Fibroblast of skin of back (primary cell): Measurements from ENCODE around the gene NTM.

Source experiments
- DNase-seq: peaks from one replicate; pipeline ENCODE4 v3.0.0-alpha.2; 2013

NTM gene

DNA sequence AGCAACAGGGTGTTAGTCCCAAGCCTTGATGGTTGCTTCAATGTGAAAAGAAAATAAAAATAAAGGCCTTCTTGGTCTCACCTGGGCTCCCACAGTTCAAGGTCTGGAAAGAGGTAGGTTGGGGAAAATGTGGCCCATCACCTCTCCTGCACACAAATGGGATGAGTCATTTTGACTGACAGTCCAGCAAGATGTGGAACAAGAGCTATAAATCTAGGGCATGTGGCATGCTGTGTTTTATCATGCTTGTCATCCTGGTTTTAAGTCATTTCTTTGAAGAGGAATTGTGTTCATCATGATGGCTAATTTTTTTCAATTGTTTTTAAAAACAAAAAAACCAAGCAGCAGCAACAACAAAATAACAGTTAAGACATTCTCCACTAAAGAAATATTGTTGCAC, 503.7 kb downstream of the NTM start:
- DNase-seq: no peak

DNA sequence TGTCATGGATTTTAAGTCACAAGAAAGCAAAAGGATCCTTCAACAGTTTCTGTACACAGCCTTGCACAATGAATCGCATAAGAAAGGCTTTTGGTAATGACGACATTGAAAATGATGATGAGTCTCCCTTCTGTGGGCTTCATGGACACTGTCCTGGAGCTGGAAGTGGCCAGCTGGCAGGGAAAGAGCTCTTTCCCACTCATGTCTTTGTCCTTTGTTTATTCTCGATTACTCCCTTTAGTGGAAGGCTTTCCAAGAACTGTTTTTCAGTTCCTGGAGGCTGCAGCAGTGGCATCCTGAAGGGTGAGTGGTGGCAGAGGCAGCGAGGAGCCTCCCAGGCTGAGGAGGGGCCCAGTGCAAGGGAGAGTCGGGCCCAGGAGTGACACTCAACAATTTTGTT, 505.2 kb downstream of the NTM start:
- DNase-seq: no peak

- peak; percentile 62 for DNase-seq
These were observed 507.0 kb downstream of the NTM start for GRCh38 chr11:131877246-131877942.

DNA sequence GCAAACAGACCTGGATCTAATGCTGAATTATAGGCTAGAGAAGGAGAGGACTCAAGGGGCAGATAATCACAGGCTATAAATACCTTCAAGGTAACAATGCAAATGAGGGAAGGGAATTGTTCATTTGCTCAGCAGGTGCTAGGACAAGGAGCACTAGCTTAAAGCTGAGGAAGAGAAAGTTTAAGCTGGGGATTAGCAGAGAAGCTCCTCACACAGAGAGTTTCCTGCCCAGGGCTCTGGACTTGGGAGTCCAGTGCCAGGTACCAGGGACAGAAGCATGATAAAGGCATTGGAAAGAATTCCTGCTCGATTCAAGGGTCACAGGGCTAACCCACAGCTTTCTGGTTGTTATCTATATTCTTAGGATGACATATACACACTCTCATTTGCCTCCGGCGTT, 509.9 kb downstream of the NTM start:
- no peak for DNase-seq

DNA sequence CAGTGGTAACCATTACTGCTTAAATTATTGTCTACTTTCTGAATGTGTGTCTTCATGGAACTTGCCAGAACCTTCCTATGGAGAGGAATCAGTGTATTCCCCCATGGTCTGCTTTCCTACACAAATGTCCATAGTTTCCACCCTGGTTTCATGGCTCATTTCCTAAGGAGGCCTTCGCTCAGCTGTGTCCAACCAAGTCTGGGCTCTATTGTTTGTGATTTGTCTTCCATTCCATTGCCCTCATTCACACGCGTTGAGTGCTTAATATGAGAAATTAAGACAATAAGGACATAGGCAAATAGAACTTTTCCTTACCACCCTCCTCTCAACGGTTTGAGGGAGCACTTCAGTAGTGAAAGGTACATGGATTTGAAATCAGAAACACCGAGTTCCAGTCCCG, 510.6 kb downstream of the NTM start:
- DNase-seq: no peak

- no peak for DNase-seq
These were observed 512.9 kb downstream of the NTM start for GRCh38 chr11:131883332-131883731.

- peak; percentile 35 for DNase-seq
These were observed 514.2 kb downstream of the NTM start for GRCh38 chr11:131884461-131885073.

GRCh38 chr11:131885431-131885830, 515.0 kb downstream of the NTM start:
- DNase-seq: no peak

- DNase-seq: no peak
These were observed 515.8 kb downstream of the NTM start for GRCh38 chr11:131886201-131886600.

DNA sequence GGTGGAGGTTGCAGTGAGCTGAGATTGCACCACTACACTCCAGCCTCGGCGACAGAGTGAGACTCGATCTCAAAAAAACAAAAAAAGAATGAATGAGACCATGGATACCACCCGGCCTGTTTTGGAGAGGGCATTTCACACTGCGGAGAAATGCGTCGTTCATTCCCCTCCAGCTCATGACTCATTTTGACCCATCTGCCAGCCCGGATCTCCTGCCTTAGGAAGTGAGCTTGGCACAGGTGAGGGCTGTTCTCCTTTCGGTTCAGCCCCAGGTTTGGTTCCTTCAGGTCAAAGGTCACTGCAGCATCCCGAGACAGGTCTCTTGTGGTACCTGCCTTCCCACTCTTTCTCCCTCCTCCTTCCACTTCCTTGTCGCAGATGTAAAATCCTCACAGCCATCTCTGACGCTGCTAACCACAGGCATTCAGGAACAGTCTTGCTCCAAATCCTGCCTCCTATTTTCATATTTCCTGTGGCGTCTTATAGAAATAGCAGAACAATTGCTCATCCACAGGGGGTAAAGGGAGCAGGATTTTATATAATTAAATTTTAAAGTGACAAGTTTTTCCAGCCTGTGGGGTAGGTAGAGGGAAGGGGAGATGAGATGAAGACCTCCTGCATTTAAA, 517.9 kb downstream of the NTM start:
- peak; percentile 98 for DNase-seq

DNA sequence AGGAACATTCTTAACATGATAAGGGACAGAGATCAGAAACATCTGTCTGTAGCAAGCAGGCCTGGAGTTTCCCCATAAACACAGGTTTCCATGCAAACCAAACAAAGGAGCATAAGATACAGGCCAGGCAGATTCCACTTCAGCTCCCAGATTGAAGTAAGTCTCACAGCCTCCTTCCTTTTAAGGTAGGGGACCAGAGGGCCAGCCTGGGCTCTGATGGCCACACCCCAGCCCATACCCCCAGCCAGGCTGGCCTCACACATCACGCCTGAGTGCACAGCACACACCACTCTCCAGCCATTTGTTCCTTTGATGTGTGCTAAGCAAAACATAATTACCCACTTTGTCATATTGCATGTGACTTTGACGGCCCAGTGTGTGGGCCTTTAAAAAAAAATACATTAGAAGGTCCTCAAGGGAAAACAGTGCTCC, 518.7 kb downstream of the NTM start:
- DNase-seq: peak; percentile 97

- DNase-seq: peak; percentile 53
These were observed 519.6 kb downstream of the NTM start for GRCh38 chr11:131889760-131890581.

DNA sequence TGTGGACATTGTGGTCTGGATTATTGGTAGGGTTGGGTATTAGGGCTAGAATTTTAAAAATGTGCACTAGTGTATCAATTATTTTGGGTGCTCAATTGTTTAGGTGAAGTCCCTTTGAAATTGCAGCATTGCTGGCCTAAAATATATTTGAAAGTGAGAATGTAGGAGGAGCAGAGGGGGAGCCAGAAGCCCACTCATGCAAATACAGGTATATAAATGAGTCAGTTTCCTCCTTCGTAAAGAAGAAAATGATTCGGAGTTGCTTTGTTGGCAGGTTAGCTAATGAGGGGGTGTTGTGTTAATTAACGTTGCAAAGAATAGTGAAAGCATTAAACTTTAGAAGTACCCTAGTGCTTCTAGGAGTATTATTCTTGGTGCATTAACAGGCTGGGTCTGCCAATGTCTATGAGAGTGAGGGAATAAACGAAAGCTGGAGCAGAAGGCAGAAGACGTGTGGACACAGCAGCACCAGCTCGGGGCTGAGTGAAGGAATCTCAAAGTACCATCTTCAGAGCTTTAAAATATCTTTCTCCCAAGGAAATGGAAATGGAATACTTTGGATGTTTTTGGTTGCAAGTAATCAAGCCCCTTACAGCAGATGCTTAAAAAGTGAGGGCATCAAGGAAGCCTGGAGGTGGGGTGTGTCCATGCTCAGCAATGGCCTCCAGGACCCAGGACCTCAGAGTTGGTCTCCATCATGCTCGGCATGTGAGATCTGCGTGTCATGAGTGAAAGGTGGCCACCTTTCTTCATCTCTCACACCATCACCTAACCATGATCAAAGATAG, 522.9 kb downstream of the NTM start:
- peak; percentile 64 for DNase-seq

DNA sequence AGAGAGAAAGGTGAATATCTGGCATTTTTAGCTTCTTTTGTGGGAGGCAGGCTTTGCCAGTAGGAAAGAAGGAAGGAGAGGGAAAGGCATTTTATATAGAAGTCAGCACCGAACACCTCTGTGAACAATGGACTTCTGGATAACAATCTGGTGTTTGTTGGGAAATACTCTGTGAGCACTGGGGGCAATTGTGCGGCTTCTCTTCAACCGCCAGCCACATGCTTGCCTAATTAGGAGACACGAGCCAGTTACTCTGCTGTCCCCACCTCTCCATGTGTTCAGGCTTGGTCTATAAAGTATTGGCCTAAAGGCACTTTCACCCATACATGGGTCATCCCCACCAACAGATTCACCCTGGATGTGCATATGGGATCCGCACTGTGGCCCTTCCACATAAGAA, 523.6 kb downstream of the NTM start:
- DNase-seq: no peak

DNA sequence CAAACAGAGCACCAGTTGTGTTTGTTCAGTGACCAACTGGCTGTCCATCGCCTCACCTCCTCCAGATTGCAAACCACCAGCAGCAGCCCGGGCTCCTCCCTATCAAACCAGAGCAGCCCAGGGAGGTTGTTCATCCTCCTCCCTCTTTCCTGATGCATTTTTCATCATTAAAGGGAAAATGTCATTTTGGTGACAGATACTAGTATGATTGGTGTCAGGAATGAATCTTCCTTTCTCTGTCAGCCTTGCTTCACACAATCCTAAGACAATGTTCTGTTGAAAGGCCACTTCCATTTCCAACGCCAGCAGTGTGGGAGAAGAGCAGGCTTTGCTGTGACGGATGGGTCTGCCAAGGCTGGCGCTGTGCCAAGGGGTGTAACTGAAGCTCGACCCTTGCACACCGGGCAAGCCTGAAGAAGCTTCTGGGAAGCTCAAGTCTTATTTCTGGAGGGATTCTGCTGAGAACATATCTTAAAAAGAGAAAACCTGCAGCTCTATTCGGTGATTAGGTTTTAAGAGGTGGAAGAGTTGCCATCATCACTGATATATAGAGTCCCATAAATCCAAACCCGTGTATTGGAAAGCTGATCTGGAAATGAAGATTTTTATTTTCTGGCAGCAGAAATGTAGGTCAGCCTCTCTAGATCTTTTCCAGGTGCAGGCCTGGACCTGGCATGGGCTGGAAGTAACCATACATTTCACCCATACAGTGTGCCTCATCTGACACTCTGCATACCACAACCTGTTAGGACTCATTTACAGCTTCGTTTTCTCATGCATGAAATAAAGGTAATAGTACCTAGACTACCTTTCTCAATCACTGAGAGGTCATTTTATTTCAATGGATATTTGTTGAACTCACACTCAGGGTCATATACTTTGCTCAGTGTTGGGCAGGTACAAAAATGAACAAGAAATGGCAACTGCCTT, 524.5 kb downstream of the NTM start:
- DNase-seq: no peak

DNA sequence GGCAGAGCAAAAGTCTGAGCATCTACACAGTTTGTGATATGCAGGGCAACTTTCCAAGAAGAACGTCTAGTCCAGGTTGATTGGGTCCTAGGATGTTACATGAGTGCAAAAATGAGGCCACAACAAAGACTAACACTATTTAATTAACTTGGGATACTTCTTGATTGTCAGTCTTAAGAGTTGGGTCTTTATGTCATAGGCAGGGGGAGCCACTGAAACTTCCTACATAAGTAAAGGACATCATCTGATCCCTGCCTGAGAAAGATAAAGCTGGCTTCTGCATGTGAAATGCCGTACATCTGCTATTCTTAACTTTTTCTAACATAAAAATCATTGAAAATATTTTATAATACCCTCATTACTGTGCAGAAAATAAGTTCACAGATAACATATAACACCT, 525.5 kb downstream of the NTM start:
- DNase-seq: no peak

DNA sequence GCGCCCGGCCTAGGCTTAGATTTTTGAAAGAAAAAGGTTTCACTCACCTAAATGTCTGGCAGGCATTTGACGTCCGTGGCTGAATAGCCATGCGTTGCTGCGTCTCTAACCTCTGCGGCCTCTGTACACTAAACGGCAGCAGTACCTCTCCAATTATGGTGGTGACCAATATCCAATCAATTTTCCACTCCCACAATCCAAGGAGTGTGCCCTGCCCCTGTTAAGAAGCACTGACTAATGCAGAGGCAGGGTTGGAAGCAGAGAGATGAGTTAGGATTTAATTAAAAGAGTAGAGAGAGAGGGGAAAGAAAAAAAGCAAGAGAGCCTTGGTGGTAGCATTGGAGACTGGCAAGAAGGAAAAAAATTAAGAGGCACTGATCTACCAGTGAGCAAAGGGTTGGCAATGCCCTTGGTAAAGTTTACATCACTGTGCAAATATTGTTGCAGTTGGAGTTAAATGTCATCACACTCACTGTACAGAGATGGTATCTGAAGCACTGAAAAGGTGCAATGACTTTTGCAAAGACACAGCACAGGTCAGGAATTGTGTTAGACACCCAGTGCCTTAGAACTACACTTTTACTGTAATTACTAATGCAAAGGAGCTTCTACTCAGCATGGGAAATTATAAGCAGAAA, 526.7 kb downstream of the NTM start:
- DNase-seq: peak; percentile 58

- peak; percentile 88 for DNase-seq
These were observed 527.5 kb downstream of the NTM start for GRCh38 chr11:131897956-131898355.

- no peak for DNase-seq
These were observed 528.5 kb downstream of the NTM start for GRCh38 chr11:131898949-131899348.

DNA sequence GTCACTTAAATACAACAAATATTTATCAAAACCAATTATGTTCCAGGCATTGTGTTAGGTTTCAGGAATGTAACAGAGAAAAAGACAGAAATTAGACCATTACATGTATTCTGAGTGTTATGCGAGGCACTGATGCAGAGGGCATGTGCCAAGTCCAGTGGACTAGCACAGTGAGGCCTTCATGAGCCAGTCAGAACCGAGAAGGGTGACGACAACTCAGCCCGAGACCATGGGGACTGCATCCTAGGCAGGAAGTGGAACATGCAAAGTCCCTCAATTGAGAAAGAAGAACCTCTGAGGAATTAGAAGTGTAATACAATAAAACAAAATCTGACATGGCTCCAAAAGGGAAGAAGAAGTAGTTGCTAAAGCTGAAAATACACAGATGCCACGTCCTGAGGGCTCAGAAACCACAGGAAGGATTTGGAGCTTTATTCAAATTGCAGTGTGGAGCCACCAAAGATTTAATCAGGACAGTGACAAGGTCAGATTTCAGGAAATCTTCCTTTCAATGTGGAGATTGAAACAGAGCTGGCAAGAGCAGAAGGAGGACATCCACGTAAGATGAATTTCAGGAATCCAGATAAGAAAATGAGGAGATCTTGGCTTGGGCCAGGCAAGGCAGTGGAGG, 529.6 kb downstream of the NTM start:
- DNase-seq: no peak
